Suppressor macrophage (primary cell): Measurements from ENCODE around the gene ASB7.

Experiments used
- DNase-seq, 4 experiments: peaks; one replicate each; pipeline ENCODE4 v3.0.0-alpha.2; 2020 to 2022

ASB7 gene

GRCh38 chr15:100598655-100599054 lies 3.7 kb upstream of the ASB7 start:
- DNase-seq = no peak

- peak; percentile 45 to 79 (median 68) for DNase-seq
Observed at GRCh38 chr15:100601163-100601562, 1.2 kb upstream of the ASB7 start.

GRCh38 chr15:100601617-100602063 lies 749 bp upstream of the ASB7 start:
- no peak for DNase-seq

GRCh38 chr15:100602823-100603393 lies 519 bp downstream of the ASB7 start:
- DNase-seq = peak; percentile 24 to 69 (median 51)

GRCh38 chr15:100612539-100612938 lies 10.2 kb downstream of the ASB7 start:
- DNase-seq = peak in 2 of 4 experiments; percentile 18 to 29

- DNase-seq = no peak
Observed at GRCh38 chr15:100613208-100613607, 10.8 kb downstream of the ASB7 start.

GRCh38 chr15:100614336-100614735 lies 11.9 kb downstream of the ASB7 start:
- no peak for DNase-seq

GRCh38 chr15:100614918-100615317 lies 12.5 kb downstream of the ASB7 start:
- DNase-seq = no peak

GRCh38 chr15:100615801-100616200 lies 13.4 kb downstream of the ASB7 start:
- DNase-seq = no peak

- DNase-seq = no peak
Observed at GRCh38 chr15:100616700-100617099, 14.3 kb downstream of the ASB7 start.

- peak in 2 of 4 experiments; percentile 39 to 40 for DNase-seq
Observed at GRCh38 chr15:100623301-100623700, 20.9 kb downstream of the ASB7 start.

- peak; percentile 65 to 85 (median 74) for DNase-seq
Observed at GRCh38 chr15:100627789-100628395, 25.5 kb downstream of the ASB7 start.

- no peak for DNase-seq
Observed at GRCh38 chr15:100628746-100629145, 26.4 kb downstream of the ASB7 start.

GRCh38 chr15:100631831-100632230 lies 29.4 kb downstream of the ASB7 start:
- DNase-seq = no peak

GRCh38 chr15:100633763-100634075 lies 31.3 kb downstream of the ASB7 start:
- DNase-seq = no peak

GRCh38 chr15:100635406-100636071 lies 33.1 kb downstream of the ASB7 start:
- DNase-seq = no peak

GRCh38 chr15:100638177-100638730 lies 35.9 kb downstream of the ASB7 start:
- DNase-seq = no peak

- peak; percentile 16 to 68 (median 41) for DNase-seq
Observed at GRCh38 chr15:100642213-100642949, 40.0 kb downstream of the ASB7 start.

- DNase-seq = peak in 3 of 4 experiments; percentile 2 to 14 (median 13)
Observed at GRCh38 chr15:100642950-100643338, 40.6 kb downstream of the ASB7 start.

GRCh38 chr15:100645671-100646070 lies 43.3 kb downstream of the ASB7 start:
- peak; percentile 39 to 62 (median 58) for DNase-seq

- no peak for DNase-seq
Observed at GRCh38 chr15:100648951-100649350, 46.6 kb downstream of the ASB7 start.

- DNase-seq = no peak
Observed at GRCh38 chr15:100650685-100651084, 48.3 kb downstream of the ASB7 start.

- no peak for DNase-seq
Observed at GRCh38 chr15:100651253-100651652, 48.9 kb downstream of the ASB7 start.
